Left renal cortex interstitium (tissue), 4 donors: ENCODE data around the gene LLCFC1. TPM values are rescaled to one million over a fixed set of nuclear protein-coding genes. Genes with fewer than 3 reads are reported as not detected.

Source experiments
- DNase-seq, 4 donors: peaks; one replicate each; pipeline ENCODE4 v3.0.0-alpha.2; 2013; ENCODE audit warnings: low read depth in 4 of 4, low spot score in 2 of 4, missing footprints in 1 of 4
- polyA plus RNA-seq, 4 donors: library from polyadenylated mRNA; unstranded; fragments of 120-200 nt; gene quantifications; one replicate each; pipeline ENCODE4 v1.2.1, GENCODE V29; 2013; ENCODE audit not compliant: insufficient read length in 4 of 4

Gene LLCFC1
- polyA plus RNA-seq: 1 to 10 TPM in 2 of 4 donors, under 1 TPM in 2; 0.24 to 1.3 (median 0.72) TPM

DNA sequence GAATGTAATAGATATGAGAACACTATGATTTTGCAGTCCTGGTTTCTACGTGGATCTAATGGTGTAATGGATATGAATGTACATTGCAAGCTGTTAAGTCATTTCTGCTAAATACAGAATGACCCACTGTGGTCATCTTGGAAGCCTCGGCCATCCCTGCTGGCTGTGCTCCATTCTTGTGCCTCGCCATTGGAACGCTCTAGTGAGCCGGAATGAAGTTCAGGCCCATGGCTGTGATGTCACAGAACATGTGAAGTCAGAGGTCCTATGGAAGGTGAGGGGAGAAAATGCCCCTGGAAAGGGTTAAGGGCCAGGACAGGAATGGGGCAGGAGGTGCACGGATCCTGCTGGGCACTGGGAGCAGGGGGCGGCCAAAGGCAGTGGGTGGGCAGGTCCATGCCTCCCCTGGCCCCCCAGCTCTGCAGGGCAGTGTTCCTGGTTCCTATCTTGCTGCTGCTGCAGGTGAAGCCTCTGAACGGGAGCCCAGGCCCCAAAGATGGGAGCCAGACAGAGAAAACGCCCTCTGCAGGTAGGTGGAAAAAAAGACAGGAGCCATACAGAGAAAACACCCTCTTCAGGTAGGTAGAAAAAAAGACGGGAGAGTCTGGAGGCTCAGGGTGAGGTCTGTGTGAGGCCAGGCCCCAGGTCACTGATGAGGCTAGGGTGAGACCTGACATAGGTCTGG is at the start of gene LLCFC1:
TSS of gene LLCFC1 (plus strand) at position 259 of the 685 bp plus-strand sequence. CDS start at position 397, 138 bp downstream.
- DNase-seq: no peak

GRCh38 chr7:142889816-142890215 is 49.5 kb upstream of the LLCFC1 start:
- no peak for DNase-seq

DNA sequence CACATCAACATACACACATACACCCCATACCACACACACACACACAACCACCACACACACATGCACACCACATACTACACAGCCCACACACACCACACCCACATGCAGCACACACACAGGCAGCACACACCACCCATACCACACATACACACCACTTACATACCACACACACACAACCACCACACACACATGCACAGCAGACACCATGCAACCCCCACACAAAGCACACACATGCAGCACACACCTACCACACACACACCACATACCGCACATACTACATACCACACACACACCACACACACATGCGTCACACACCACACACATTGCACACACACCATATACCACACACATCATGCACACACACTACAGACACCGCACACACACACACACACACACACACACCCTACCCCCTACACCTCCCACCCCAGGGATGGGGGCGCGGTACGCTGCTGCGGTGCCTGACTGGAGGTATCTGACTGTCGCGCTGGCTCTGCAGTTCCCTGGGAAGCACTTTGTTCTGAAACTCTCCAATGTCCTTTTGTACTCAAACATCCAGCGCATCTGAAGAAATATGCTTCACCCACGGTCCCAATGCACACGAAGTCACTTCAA is 48.3 kb upstream of the LLCFC1 start:
- DNase-seq: no peak

- no peak for DNase-seq
Observed at GRCh38 chr7:142891490-142892082, 47.7 kb upstream of the LLCFC1 start.

GRCh38 chr7:142892951-142893350 is 46.3 kb upstream of the LLCFC1 start:
- no peak for DNase-seq

- DNase-seq: no peak
Observed at GRCh38 chr7:142894112-142894984, 44.9 kb upstream of the LLCFC1 start.

DNA sequence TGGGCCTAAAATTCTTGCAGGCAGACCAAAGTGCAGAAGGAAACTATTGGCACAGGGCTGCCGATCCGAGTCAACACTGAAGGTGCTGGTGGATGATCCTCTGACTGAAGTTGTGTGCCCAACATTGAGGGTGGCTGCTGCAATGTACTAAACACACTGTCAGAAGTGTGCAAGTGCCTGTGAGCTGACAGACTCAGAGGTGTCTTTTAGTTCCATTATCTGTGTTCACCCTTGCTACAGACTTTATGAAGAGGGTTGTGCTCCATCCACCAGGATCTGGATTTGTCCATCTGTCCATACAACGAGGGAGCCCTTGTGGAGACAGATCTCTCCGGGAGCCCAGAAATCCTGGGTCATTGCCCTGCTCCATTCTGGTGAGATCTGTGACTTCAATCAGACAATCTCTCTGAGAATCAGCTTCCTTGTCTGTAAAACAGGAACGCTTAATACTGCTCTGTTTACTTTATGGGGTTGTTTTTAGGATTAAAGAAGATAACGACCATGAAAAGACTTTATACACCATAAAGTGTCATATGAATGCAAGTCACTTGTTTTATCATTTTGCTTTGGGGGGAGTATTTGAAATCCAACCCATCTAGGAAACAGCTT is 44.2 kb upstream of the LLCFC1 start:
- no peak for DNase-seq

DNA sequence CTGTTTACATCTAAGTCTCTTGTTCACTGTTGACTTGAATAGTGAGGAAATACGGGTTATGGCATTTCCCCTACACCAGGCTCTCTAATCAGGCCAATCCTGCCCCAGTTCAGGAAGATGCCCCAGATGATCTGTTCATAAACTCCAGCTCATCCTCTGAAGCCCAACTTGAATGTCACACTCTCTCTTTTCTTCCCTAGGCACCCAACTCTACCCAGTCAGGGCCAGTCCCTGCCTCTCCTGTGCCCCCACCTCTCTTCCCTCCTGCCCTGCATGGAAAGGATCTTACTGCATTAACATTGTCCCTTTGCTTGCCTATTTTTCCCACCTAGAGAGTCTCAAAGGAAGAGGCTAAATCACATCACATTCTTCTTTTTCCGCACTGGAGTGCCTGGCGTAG is 43.1 kb upstream of the LLCFC1 start:
- DNase-seq: no peak

DNA sequence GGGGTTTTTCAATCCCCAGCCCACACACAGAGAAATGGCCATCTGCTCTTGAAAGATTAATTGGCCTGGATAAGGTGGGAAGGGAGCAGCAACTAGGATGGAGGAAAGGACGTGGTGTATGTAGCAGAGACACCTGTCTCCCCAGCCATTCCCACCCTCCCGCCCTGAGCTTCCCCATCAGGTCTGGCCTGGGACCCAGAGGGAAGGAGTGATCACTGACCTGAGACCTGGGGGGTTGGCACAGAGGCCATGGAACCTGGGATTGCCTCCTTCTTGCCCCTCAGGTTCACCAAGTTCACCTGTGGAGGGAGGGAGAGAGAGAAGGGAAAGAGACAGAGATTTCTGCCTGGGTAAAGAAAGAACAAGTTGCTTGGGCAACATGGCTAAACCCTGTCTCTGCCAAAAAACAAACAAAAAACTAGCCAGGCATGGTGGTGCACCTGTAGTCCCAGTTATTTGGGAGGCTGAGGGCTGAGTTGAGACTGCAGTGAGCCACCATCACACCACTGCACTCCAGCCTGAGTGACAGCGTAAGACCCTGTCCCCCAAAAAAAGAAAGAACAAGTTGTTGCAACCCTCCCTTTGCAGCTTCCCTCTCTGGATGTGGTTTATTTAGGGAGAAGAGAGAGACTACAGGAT is 42.4 kb upstream of the LLCFC1 start:
- no peak for DNase-seq

DNA sequence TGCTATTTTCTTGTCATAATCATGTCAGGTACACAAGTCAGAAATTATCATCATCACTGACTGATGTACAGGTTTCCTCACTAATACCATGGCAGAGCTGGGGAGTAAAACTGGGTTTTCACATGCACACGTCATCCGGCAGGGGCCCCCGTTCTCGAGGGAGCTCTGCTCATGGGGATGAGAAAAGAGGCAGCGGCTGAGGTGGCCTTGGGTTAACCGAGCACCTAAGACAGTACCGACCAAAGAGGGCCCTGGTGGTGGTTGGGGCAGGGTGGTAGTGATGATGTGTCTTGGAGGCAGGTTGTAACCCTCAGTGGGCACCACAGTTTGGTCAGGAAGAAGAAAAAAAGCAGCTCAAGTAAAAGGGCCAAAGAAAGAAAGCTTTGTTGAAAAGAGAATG is 41.6 kb upstream of the LLCFC1 start:
- no peak for DNase-seq

DNA sequence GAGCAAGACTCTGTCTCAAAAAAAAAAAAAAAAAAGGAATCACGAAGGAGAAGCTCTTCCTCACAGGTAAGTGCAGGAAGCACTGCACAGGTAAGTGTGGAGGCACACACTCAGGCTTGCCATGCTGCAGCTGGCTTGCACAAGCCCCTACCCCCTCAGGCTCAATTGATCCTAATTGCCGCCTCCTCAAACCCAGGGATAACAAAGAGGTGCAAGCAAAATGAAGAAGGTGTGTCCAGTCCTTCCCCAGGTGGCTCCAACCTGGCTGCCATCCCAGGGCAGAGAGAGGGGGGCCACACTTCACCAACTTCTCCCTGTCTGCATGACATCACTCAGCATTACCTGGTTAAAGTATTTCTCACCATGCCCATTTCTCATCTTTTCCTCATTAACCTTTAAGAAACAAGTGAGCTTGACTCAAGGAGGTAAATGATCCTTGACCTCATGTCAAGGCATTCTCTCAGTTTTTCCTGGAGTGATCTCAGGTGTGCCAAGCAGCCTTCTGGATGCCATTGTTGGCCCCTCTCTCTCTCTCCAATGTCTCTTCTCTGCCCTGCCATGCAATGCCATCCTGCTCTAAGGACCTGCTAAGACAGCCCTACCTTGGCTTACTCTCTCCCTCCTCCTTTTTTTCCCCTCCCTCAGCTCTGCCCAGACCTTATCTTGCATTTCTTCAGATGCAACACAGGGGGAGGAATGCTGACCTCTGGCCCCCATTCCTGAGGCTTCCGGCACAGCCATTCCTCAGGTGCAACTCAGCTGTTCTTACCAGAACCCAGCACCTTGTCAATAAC is 40.7 kb upstream of the LLCFC1 start:
- no peak for DNase-seq

- no peak for DNase-seq
Observed at GRCh38 chr7:142899661-142900060, 39.6 kb upstream of the LLCFC1 start.

DNA sequence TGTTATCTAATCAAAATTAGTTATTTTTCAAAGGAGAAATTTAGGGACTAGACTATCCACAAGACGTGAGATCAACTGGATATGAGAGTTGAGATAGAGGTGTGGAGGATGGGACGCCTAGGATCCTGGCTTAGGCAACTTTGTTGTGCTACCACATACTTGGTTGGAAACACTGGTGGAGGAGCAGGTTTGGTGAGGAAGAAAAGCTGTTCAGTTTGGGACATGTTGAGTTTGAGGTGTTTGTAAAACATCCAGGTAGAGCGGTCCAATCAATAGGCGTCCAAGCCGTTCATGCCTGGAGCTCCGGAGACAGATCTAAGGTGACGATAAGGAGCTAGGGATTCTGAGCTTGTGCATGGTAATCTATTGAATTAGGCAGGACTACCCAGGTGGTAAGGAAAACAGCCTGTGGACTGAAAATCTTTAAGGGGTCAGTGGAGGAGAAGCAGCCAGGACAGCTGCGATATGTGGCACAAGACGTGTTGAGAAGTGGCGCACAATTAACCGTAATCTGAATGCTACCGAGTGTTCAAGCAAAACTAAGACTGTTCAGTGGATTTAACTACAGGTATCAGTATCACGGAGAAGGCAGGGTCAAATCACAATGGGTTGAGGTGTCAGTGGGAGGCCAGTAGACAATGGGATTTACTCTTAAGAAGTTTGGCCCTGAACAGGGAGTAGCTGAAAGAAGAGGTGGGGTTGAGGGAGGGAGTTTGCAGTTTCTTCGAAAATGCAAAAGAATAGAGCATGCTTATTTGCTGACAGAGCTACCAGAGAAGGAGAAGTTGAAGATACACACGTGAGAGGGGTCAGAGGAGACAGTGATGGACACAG is 37.6 kb upstream of the LLCFC1 start:
- DNase-seq: no peak

DNA sequence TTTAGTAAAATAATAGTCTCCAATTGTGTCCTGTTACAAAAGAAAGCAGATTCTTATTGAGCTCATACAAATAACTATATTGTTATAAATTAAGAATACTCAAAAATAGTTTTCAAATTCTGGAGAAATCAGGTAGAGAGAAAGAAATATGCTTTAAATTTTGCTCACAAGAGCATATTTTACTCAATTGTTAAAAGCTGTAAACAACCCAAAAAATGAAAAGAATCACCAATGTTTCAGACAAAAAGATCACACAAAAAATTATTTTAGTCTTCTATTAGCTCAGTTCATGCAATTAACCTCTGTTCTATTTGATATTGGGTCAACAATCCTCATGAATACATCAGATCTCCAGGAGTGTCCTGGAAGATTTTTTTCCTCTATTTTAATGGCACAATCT is 35.2 kb upstream of the LLCFC1 start:
- DNase-seq: no peak

- DNase-seq: no peak
Observed at GRCh38 chr7:142905759-142906158, 33.5 kb upstream of the LLCFC1 start.

DNA sequence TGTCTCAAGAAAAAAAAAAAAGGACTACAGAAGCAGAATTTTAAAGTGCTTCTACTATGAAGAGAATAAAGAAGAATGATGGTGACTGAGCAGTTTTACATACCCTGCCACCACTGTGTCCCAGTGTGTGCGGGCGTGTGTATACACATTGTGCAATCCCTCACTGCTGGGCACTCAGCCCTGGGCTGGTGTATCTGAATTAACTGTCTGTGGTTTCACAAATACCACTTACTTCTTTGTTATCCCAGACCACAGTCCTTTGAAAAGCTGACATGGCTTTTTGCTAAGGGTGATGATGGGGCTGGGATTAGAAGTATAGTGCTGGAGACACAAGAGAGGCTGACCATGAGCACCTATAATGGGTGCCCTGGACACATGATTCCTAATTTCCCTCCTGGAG is 32.6 kb upstream of the LLCFC1 start:
- no peak for DNase-seq

- no peak for DNase-seq
Observed at GRCh38 chr7:142908290-142908689, 31.0 kb upstream of the LLCFC1 start.
